Breast epithelium (tissue), 3 donors: ENCODE data around the gene DIS3L2.

Experiments used
- CTCF ChIP-seq, 3 donors: fragments of 450-650 bp; IDR thresholded peaks; one replicate each; pipeline ENCODE4 v1.5.1; 2016 to 2017; ENCODE audit warnings: antibody characterized with exemption in 3 of 3, mild to moderate bottlenecking in 3 of 3, moderate library complexity in 3 of 3
- POLR2A ChIP-seq: fragments of 450-650 bp; IDR thresholded peaks from one replicate; pipeline ENCODE4 v1.6.1; 2016; ENCODE audit warnings: antibody characterized with exemption, mild to moderate bottlenecking, moderate library complexity
- POLR2AphosphoS5 ChIP-seq, 3 donors: sonication (generic); formaldehyde crosslinking; IDR thresholded peaks; one replicate each; pipeline ENCODE4 v1.6.1; 2017; ENCODE audit warnings: antibody characterized with exemption in 3 of 3

GRCh38 chr2:231919341-231920035 is 42.0 kb upstream of the DIS3L2 start:
- no peak for TF ChIP-seq CTCF (IDR thresholded peaks at IDR 0.05)
- no peak for TF ChIP-seq POLR2AphosphoS5 (IDR thresholded peaks at IDR 0.05)
- no peak for TF ChIP-seq POLR2A
